ENCODE measurements around the gene PTTG1IP. TPM values are rescaled to one million over a fixed set of nuclear protein-coding genes. Genes with fewer than 3 reads are reported as not detected.

PTTG1IP gene
- total and polyA plus RNA-seq, 7 donors = 49.7 to 208 (median 158) TPM

GRCh38 chr21:44889625-44890337 is 16.3 kb upstream of the PTTG1IP start:
- H3K27me3 ChIP-seq = peaks cover 0 to 11% (median 0%) of the 10 kb centered on the region in 3 donors
- WGBS, 2 donors = 88 to 93% methylated on average over 29 of the region's 29 CpGs
- DNase-seq = no peak

GRCh38 chr21:44888581-44889550 is 15.4 kb upstream of the PTTG1IP start:
- no peak for DNase-seq
- H3K36me3 ChIP-seq = no peaks in the 10 kb centered on the region
- intact Hi-C loops (cut with DNase I) = no loop called here
- no peaks in the 10 kb centered on the region for H3K9me3 ChIP-seq
- WGBS, 2 donors = 89 to 94% methylated on average over 64 of the region's 64 CpGs
- H3K27ac ChIP-seq = no peak overlapping the region
- H3K4me3 ChIP-seq = no peak overlapping the region
- peaks cover 0 to 11% (median 0%) of the 10 kb centered on the region in 3 donors for H3K27me3 ChIP-seq
- no peaks in the 10 kb centered on the region for H3K4me1 ChIP-seq
- no peak for TF ChIP-seq POLR2AphosphoS5 (IDR thresholded peaks at IDR 0.05)
- no peak for TF ChIP-seq POLR2A (IDR thresholded peaks at IDR 0.05)
- TF ChIP-seq, protein P1, sequence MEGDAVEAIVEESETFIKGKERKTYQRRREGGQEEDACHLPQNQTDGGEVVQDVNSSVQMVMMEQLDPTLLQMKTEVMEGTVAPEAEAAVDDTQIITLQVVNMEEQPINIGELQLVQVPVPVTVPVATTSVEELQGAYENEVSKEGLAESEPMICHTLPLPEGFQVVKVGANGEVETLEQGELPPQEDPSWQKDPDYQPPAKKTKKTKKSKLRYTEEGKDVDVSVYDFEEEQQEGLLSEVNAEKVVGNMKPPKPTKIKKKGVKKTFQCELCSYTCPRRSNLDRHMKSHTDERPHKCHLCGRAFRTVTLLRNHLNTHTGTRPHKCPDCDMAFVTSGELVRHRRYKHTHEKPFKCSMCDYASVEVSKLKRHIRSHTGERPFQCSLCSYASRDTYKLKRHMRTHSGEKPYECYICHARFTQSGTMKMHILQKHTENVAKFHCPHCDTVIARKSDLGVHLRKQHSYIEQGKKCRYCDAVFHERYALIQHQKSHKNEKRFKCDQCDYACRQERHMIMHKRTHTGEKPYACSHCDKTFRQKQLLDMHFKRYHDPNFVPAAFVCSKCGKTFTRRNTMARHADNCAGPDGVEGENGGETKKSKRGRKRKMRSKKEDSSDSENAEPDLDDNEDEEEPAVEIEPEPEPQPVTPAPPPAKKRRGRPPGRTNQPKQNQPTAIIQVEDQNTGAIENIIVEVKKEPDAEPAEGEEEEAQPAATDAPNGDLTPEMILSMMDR (IDR thresholded peaks at IDR 0.05) = no peak
- TF ChIP-seq EP300 (IDR thresholded peaks at IDR 0.05) = no peak

More at GRCh38 chr21:44889625-44890337, 16.3 kb upstream of the PTTG1IP start:
- intact Hi-C loops (cut with DNase I) = no loop called here
- no peak overlapping the region for H3K27ac ChIP-seq
- H3K36me3 ChIP-seq = no peaks in the 10 kb centered on the region
- no peak for TF ChIP-seq EP300 (IDR thresholded peaks at IDR 0.05)
- no peak for TF ChIP-seq POLR2A (IDR thresholded peaks at IDR 0.05)
- no peak for TF ChIP-seq POLR2AphosphoS5 (IDR thresholded peaks at IDR 0.05)
- TF ChIP-seq, protein P1 (IDR thresholded peaks at IDR 0.05) = no peak
- H3K9me3 ChIP-seq = no peaks in the 10 kb centered on the region
- H3K4me3 ChIP-seq = no peak overlapping the region
- no peaks in the 10 kb centered on the region for H3K4me1 ChIP-seq

GRCh38 chr21:44887807-44888580 is 14.5 kb upstream of the PTTG1IP start:
- TF ChIP-seq POLR2AphosphoS5 (IDR thresholded peaks at IDR 0.05) = no peak
- no peak for TF ChIP-seq EP300 (IDR thresholded peaks at IDR 0.05)
- TF ChIP-seq POLR2A (IDR thresholded peaks at IDR 0.05) = no peak
- TF ChIP-seq, protein P1 (IDR thresholded peaks at IDR 0.05) = no peak
- H3K4me1 ChIP-seq = no peaks in the 10 kb centered on the region
- H3K27me3 ChIP-seq = peaks cover 0 to 11% (median 0%) of the 10 kb centered on the region in 3 donors
- no peaks in the 10 kb centered on the region for H3K9me3 ChIP-seq
- no peak overlapping the region for H3K27ac ChIP-seq
- 86 to 91% methylated on average over 24 of the region's 24 CpGs for WGBS, 2 donors
- H3K4me3 ChIP-seq = no peak overlapping the region
- DNase-seq = no peak
- intact Hi-C loops (cut with DNase I) = no loop called here
- no peaks in the 10 kb centered on the region for H3K36me3 ChIP-seq

GRCh38 chr21:44887126-44887806 is 13.8 kb upstream of the PTTG1IP start:
- TF ChIP-seq, protein P1 (IDR thresholded peaks at IDR 0.05) = no peak
- TF ChIP-seq EP300 (IDR thresholded peaks at IDR 0.05) (no peak), POLR2A (IDR thresholded peaks at IDR 0.05) (no peak), POLR2AphosphoS5 (IDR thresholded peaks at IDR 0.05) (no peak)
- Histone ChIP-seq H3K27ac (no peak overlapping the region), H3K9me3 (no peaks in the 10 kb centered on the region), H3K27me3 (peaks cover 0 to 11% (median 0%) of the 10 kb centered on the region in 3 donors), H3K4me3 (no peak overlapping the region), H3K4me1 (no peaks in the 10 kb centered on the region), H3K36me3 (no peaks in the 10 kb centered on the region)
- no peak for DNase-seq
- 84 to 91% methylated on average over 11 of the region's 11 CpGs for WGBS, 2 donors
- intact Hi-C loops (cut with DNase I) = no loop called here

Data from sigmoid colon (tissue), 7 donors.